K562 (cell line): ENCODE results near the gene KIAA0513. TPM values are rescaled to one million over a fixed set of nuclear protein-coding genes. Genes with fewer than 3 reads are reported as not detected.

Experiments
- CCAR2 ChIP-seq: fragments of 200-400 bp; formaldehyde crosslinking; IDR thresholded peaks from 2 replicates; pipeline ENCODE4 v1.6.1; 2017; ENCODE audit warnings: mild to moderate bottlenecking, low read depth, low read length
- DACH1 ChIP-seq: fragments of 450-650 bp; IDR thresholded peaks from 2 replicates; pipeline ENCODE4 v1.6.1; 2018; ENCODE audit not compliant: partially characterized antibody
- JUND ChIP-seq, 2 experiments: IDR thresholded peaks; 2 replicates in 1 of 2; 3 replicates in 1 of 2; pipeline ENCODE4 v1.6.1; 2011; ENCODE audit warnings: borderline replicate concordance in 2 of 2, low read depth in 2 of 2, low read length in 2 of 2, improper control_type of control experiment in 1 of 2, missing biosample characterization in 1 of 2, missing genetic modification characterization in 1 of 2, missing genetic modification reagents in 1 of 2
- NFATC3 ChIP-seq: fragments of 450-650 bp; IDR thresholded peaks from 2 replicates; pipeline ENCODE4 v1.6.1; 2017; ENCODE audit warnings: mild to moderate bottlenecking
- PYGO2 ChIP-seq: fragments of 450-650 bp; IDR thresholded peaks from 2 replicates; pipeline ENCODE4 v1.6.1; 2016; ENCODE audit warnings: mild to moderate bottlenecking, missing genetic modification characterization, moderate library complexity, missing compliant biosample characterization
- SETDB1 ChIP-seq: IDR thresholded peaks from one replicate; pipeline ENCODE4 v1.6.1; 2012; ENCODE audit warnings: low read length, control low read depth, inconsistent platforms
- SUPT5H ChIP-seq: fragments of 450-650 bp; IDR thresholded peaks from 2 replicates; pipeline ENCODE4 v1.6.1; 2016
- ZNF121 ChIP-seq: sonication (generic); formaldehyde crosslinking; conservative IDR thresholded peaks from 2 replicates; pipeline ENCODE4 v1.8.0; 2022; ENCODE audit warnings: missing genetic modification reagents
- polyA plus RNA-seq, 8 experiments: library from polyadenylated mRNA; depleted of rRNA in 4 of 8; stranded (reverse) in 5 of 8; unstranded in 3 of 8; fragments of >200 nt; fragmentation: Nextera tagmentation in 2 of 8; fragmentation: Illumina TruSeq in 1 of 8; extraction: Ambion mirVana in 2 of 8; extraction: Trizol in 1 of 8; gene quantifications; 2 replicates each; pipeline versions ENCODE4 v1.2.1 to v1.2.3, GENCODE V29; 2011 to 2014; ENCODE audit warnings: inconsistent platforms in 1 of 8, missing spikeins in 1 of 8
- total RNA-seq, 7 experiments: library from RNA; depleted of rRNA in 6 of 7; stranded (reverse); fragments of >200 nt in 6 of 7; fragmentation: Illumina TruSeq in 2 of 7; extraction: Trizol in 2 of 7; gene quantifications; 2 replicates each; pipeline versions ENCODE4 v1.2.1 to v1.2.3, GENCODE V29; 2011 to 2021; ENCODE audit warnings: low replicate concordance in 1 of 7
- TF ChIP-seq, protein P1 (sequence below): fragments of 450-650 bp; IDR thresholded peaks from 2 replicates; pipeline ENCODE4 v1.6.1; 2016; ENCODE audit warnings: mild to moderate bottlenecking
- TF ChIP-seq, protein P2 (sequence below): fragments of 450-650 bp; IDR thresholded peaks from 2 replicates; pipeline ENCODE4 v1.6.1; 2016; ENCODE audit warnings: antibody characterized with exemption
- TF ChIP-seq, protein P3 (sequence below): sonication (generic); IDR thresholded peaks from 2 replicates; pipeline ENCODE4 v1.6.1; 2016
- TF ChIP-seq, protein P4 (sequence below): sonication (generic); formaldehyde crosslinking; IDR thresholded peaks from 2 replicates; pipeline ENCODE4 v1.4.0; 2020; ENCODE audit warnings: mild to moderate bottlenecking, missing genetic modification reagents
- TF ChIP-seq, protein P5 (sequence below): fragments of 450-650 bp; IDR thresholded peaks from 2 replicates; pipeline ENCODE4 v1.6.1; 2016
- TF ChIP-seq, protein P6 (sequence below): fragments of 250-450 bp; sonication (Bioruptor Pico); IDR thresholded peaks from 2 replicates; pipeline ENCODE4 v1.8.0; 2022; ENCODE audit warnings: moderate library complexity, mild to moderate bottlenecking, inconsistent platforms
- TF ChIP-seq, protein P7 (sequence below): fragments of 450-650 bp; IDR thresholded peaks from 2 replicates; pipeline ENCODE4 v1.6.1; 2014; ENCODE audit warnings: low read depth, mild to moderate bottlenecking, moderate library complexity, borderline replicate concordance

The KIAA0513 gene
- total and polyA plus RNA-seq, 9 of the 15 experiments (the other 6 are each of a cell fraction or from before 2014, with no cell fraction given) = 0.18 to 13.7 (median 10.2) TPM

DNA sequence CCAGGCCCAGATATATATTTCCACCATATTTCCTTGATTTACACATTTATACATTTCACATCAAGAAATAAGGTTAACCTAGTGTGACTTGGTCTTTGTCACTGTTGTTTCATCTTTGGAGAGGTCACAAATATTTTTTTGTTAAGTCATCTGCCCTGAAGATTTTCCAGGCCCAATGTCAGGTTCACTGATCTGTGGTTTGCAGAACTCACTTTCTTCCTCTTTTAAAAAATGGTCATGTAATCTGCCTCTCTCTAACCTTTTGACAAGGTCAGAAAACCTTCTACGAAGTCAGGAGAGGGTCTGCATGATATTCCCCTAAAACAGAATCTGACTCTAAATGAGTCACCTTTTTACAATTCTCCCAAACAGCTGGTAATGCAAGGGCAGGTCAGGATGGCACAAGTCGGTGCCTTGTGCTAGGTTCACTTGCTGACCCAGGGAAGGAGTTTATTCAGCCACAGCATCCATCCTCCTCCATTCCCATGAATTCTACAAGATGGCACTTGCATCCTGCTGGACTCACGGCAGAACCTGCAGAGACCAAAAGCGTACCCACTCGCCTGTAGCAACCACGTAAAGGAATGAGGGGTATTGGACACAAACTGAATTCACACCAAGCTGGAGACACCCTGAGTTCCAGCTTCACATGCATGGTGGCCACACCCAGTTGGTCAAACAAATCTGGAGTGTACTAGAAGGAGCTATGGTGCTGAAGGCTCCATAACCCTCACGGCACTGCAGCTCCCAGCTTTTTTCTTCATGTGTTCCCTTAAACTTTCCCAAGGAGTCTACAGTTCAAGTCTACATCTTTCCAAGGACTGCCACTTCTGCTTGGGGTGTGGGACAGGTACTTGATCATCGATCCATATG is 1.6 kb upstream of the KIAA0513 start (continued):
- TF ChIP-seq, protein P1, sequence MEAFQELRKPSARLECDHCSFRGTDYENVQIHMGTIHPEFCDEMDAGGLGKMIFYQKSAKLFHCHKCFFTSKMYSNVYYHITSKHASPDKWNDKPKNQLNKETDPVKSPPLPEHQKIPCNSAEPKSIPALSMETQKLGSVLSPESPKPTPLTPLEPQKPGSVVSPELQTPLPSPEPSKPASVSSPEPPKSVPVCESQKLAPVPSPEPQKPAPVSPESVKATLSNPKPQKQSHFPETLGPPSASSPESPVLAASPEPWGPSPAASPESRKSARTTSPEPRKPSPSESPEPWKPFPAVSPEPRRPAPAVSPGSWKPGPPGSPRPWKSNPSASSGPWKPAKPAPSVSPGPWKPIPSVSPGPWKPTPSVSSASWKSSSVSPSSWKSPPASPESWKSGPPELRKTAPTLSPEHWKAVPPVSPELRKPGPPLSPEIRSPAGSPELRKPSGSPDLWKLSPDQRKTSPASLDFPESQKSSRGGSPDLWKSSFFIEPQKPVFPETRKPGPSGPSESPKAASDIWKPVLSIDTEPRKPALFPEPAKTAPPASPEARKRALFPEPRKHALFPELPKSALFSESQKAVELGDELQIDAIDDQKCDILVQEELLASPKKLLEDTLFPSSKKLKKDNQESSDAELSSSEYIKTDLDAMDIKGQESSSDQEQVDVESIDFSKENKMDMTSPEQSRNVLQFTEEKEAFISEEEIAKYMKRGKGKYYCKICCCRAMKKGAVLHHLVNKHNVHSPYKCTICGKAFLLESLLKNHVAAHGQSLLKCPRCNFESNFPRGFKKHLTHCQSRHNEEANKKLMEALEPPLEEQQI = no peak
- TF ChIP-seq, protein P2, sequence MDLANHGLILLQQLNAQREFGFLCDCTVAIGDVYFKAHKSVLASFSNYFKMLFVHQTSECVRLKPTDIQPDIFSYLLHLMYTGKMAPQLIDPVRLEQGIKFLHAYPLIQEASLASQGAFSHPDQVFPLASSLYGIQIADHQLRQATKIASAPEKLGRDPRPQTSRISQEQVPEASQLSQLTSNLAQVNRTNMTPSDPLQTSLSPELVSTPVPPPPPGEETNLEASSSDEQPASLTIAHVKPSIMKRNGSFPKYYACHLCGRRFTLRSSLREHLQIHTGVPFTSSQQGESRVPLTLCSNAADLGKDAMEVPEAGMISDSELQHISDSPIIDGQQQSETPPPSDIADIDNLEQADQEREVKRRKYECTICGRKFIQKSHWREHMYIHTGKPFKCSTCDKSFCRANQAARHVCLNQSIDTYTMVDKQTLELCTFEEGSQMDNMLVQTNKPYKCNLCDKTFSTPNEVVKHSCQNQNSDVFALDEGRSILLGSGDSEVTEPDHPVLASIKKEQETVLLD = no peak
- TF ChIP-seq DACH1 = no peak
- no peak for TF ChIP-seq NFATC3
- TF ChIP-seq CCAR2 = no peak
- TF ChIP-seq, protein P3, sequence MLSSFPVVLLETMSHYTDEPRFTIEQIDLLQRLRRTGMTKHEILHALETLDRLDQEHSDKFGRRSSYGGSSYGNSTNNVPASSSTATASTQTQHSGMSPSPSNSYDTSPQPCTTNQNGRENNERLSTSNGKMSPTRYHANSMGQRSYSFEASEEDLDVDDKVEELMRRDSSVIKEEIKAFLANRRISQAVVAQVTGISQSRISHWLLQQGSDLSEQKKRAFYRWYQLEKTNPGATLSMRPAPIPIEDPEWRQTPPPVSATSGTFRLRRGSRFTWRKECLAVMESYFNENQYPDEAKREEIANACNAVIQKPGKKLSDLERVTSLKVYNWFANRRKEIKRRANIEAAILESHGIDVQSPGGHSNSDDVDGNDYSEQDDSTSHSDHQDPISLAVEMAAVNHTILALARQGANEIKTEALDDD = peak; percentile 68
- no peak for TF ChIP-seq PYGO2 (tag)
- no peak for TF ChIP-seq SUPT5H
- TF ChIP-seq, protein P4, sequence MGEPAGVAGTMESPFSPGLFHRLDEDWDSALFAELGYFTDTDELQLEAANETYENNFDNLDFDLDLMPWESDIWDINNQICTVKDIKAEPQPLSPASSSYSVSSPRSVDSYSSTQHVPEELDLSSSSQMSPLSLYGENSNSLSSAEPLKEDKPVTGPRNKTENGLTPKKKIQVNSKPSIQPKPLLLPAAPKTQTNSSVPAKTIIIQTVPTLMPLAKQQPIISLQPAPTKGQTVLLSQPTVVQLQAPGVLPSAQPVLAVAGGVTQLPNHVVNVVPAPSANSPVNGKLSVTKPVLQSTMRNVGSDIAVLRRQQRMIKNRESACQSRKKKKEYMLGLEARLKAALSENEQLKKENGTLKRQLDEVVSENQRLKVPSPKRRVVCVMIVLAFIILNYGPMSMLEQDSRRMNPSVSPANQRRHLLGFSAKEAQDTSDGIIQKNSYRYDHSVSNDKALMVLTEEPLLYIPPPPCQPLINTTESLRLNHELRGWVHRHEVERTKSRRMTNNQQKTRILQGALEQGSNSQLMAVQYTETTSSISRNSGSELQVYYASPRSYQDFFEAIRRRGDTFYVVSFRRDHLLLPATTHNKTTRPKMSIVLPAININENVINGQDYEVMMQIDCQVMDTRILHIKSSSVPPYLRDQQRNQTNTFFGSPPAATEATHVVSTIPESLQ = no peak
- TF ChIP-seq JUND (IDR thresholded peaks at IDR 0.05; ENCODE audit: borderline replicate concordance, low read depth, low read length) = peak; percentile 48; the same call in 1 of the 2 replicates
- TF ChIP-seq JUND (tag; IDR thresholded peaks at IDR 0.05; ENCODE audit: borderline replicate concordance, low read depth, low read length) = peak; percentile 25; the same call in 2 of the 3 replicates
- no peak for TF ChIP-seq SETDB1
- no peak for TF ChIP-seq ZNF121
- TF ChIP-seq, protein P5, sequence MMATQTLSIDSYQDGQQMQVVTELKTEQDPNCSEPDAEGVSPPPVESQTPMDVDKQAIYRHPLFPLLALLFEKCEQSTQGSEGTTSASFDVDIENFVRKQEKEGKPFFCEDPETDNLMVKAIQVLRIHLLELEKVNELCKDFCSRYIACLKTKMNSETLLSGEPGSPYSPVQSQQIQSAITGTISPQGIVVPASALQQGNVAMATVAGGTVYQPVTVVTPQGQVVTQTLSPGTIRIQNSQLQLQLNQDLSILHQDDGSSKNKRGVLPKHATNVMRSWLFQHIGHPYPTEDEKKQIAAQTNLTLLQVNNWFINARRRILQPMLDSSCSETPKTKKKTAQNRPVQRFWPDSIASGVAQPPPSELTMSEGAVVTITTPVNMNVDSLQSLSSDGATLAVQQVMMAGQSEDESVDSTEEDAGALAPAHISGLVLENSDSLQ = peak; percentile 49; the same call in 1 of the 2 replicates
- TF ChIP-seq, protein P6, sequence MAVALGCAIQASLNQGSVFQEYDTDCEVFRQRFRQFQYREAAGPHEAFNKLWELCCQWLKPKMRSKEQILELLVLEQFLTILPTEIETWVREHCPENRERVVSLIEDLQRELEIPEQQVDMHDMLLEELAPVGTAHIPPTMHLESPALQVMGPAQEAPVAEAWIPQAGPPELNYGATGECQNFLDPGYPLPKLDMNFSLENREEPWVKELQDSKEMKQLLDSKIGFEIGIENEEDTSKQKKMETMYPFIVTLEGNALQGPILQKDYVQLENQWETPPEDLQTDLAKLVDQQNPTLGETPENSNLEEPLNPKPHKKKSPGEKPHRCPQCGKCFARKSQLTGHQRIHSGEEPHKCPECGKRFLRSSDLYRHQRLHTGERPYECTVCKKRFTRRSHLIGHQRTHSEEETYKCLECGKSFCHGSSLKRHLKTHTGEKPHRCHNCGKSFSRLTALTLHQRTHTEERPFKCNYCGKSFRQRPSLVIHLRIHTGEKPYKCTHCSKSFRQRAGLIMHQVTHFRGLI = no peak
- TF ChIP-seq, protein P7, sequence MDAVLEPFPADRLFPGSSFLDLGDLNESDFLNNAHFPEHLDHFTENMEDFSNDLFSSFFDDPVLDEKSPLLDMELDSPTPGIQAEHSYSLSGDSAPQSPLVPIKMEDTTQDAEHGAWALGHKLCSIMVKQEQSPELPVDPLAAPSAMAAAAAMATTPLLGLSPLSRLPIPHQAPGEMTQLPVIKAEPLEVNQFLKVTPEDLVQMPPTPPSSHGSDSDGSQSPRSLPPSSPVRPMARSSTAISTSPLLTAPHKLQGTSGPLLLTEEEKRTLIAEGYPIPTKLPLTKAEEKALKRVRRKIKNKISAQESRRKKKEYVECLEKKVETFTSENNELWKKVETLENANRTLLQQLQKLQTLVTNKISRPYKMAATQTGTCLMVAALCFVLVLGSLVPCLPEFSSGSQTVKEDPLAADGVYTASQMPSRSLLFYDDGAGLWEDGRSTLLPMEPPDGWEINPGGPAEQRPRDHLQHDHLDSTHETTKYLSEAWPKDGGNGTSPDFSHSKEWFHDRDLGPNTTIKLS = no peak
